OCI-LY3 (cell line): ENCODE measurements around the gene PRAC2.

Experiments used
- CTCF ChIP-seq: fragments of 200-600, 300-600 bp; sonication (generic); IDR thresholded peaks from 2 replicates; pipeline ENCODE4 v1.5.1; 2014; ENCODE audit warnings: antibody characterized with exemption, low read length, low read depth
- EZH2phosphoT487 ChIP-seq: fragments of 200-600 bp; shearing (Covaris generic); IDR thresholded peaks from 2 replicates; pipeline ENCODE4 v1.6.1; 2018; ENCODE audit warnings: antibody characterized with exemption, mixed run types, low read depth

GRCh38 chr17:48737330-48738043 is 14.5 kb downstream of the PRAC2 start:
- TF ChIP-seq CTCF: no peak
- no peak for TF ChIP-seq EZH2phosphoT487
